Smooth muscle cell (in vitro differentiated cells): ENCODE measurements around the gene TMEM39B. TPM values are rescaled to one million over a fixed set of nuclear protein-coding genes. Genes with fewer than 3 reads are reported as not detected.

Experiments
- DNase-seq: peaks from one replicate; lab custom pipeline; 2025; ENCODE audit not compliant: unreplicated experiment; lab: John Stamatoyannopoulos, UW
- H2AFZ ChIP-seq: fragments of 200-600 bp; sonication (generic); 2 replicates; pipeline ENCODE4 v1.6.0; 2016; ENCODE audit warnings: antibody characterized with exemption, low read depth, mild to moderate bottlenecking
- H3F3A ChIP-seq: fragments of 200-600 bp; sonication (generic); 2 replicates; pipeline ENCODE4 v1.6.0; 2017; ENCODE audit warnings: antibody characterized with exemption, low read depth
- H3K27ac ChIP-seq: fragments of 200-600 bp; sonication (generic); 2 replicates; pipeline ENCODE4 v1.5.1; 2016; ENCODE audit warnings: low read depth, mild to moderate bottlenecking
- H3K27me3 ChIP-seq: fragments of 200-600 bp; sonication (generic); 2 replicates; pipeline ENCODE4 v1.6.1; 2016; ENCODE audit warnings: low read depth, mild to moderate bottlenecking
- H3K36me3 ChIP-seq: fragments of 200-600 bp; sonication (generic); 2 replicates; pipeline ENCODE4 v1.5.1; 2016; ENCODE audit warnings: low read depth
- H3K4me1 ChIP-seq: fragments of 200-600 bp; sonication (generic); 2 replicates; pipeline ENCODE4 v1.5.1; 2016; ENCODE audit warnings: low read depth
- H3K4me2 ChIP-seq: fragments of 200-600 bp; sonication (generic); 2 replicates; pipeline ENCODE4 v1.6.0; 2016; ENCODE audit warnings: mild to moderate bottlenecking
- H3K4me3 ChIP-seq: fragments of 200-600 bp; sonication (generic); 2 replicates; pipeline ENCODE4 v1.5.1; 2016; ENCODE audit warnings: mild to moderate bottlenecking
- H3K79me2 ChIP-seq: fragments of 200-600 bp; sonication (generic); 2 replicates; pipeline ENCODE4 v1.6.0; 2016; ENCODE audit warnings: low read depth, mild to moderate bottlenecking
- H3K9ac ChIP-seq: fragments of 200-600 bp; sonication (generic); 2 replicates; pipeline ENCODE4 v1.6.0; 2016; ENCODE audit warnings: low read depth
- H3K9me3 ChIP-seq: fragments of 200-600 bp; sonication (generic); replicated peaks from 2 replicates; pipeline ENCODE4 v1.5.1; 2016; ENCODE audit warnings: low read depth
- H4K20me1 ChIP-seq: fragments of 200-600 bp; sonication (generic); 2 replicates; pipeline ENCODE4 v1.6.0; 2016; ENCODE audit warnings: low read depth
- CTCF ChIP-seq: fragments of 200-600 bp; sonication (generic); IDR thresholded peaks from 2 replicates; pipeline ENCODE4 v1.5.1; 2017; ENCODE audit warnings: borderline replicate concordance, mild to moderate bottlenecking, antibody characterized with exemption; ENCODE audit not compliant: insufficient read depth, poor library complexity, severe bottlenecking
- WGBS: methylation state at CpG from one replicate; pipeline ENCODE4 v1.1.7; 2016; ENCODE audit warnings: low lambda C conversion rate; 5-methylcytosine and 5-hydroxymethylcytosine counted together
- polyA plus RNA-seq: library from polyadenylated mRNA; unstranded; fragments of >200 nt; fragmentation: Nextera tagmentation; extraction: Ambion mirVana; gene quantifications from 2 replicates; pipeline ENCODE4 v1.2.1, GENCODE V29; 2016
- total RNA-seq: library from RNA; depleted of rRNA; stranded (reverse); fragments of >200 nt; gene quantifications from 2 replicates; pipeline ENCODE4 v1.2.3, GENCODE V29; 2014

TMEM39B gene
- total and polyA plus RNA-seq, 2 experiments from 2014 or later, result 7.5 to 9.4 TPM

GRCh38 chr1:32106663-32107275 lies 34.0 kb downstream of the TMEM39B start:
- WGBS, result 90% methylated on average over 9 of the region's 9 CpGs
- no peak for TF ChIP-seq CTCF
- Histone ChIP-seq H3K4me3 (no peak overlapping the region), H3K79me2 (peaks cover 36% of the 10 kb centered on the region), H3K27ac (no peak overlapping the region), H3K9me3 (no peaks in the 10 kb centered on the region), H3K36me3 (no peaks in the 10 kb centered on the region), H3K9ac (no peak overlapping the region), H3F3A (no peaks in the 10 kb centered on the region), H2AFZ (peak overlapping the region; percentile 54), H3K4me2 (no peak overlapping the region), H3K27me3 (no peaks in the 10 kb centered on the region), H3K4me1 (peaks cover 3% of the 10 kb centered on the region), H4K20me1 (peaks cover 34% of the 10 kb centered on the region)
- DNase-seq, result no peak

GRCh38 chr1:32107742-32108661 lies 35.3 kb downstream of the TMEM39B start, which contains the start of gene KPNA6:
KPNA6 (plus strand) TSS chr1:32108056; CDS start chr1:32108131, 75 bp downstream.
- peak within 1 kb of the TSS; percentile 72 for H3K4me3 ChIP-seq
- peak; percentile 46 for DNase-seq
- H3K27ac ChIP-seq, result peak within 1 kb of the TSS; percentile 82
- H2AFZ ChIP-seq, result peak within 1 kb of the TSS; percentile 54
- H3K4me1 ChIP-seq, result peaks cover 3% of the 10 kb centered on the region
- H4K20me1 ChIP-seq, result peaks cover 47% of the 10 kb centered on the region
- under 1% methylated on average over 44 of the region's 45 CpGs for WGBS
- no peak for TF ChIP-seq CTCF
- peaks cover 48% of the 10 kb centered on the region for H3K79me2 ChIP-seq
- no peaks in the 10 kb centered on the region for H3K9me3 ChIP-seq
- H3F3A ChIP-seq, result no peaks in the 10 kb centered on the region
- H3K9ac ChIP-seq, result peak within 1 kb of the TSS; percentile 93
- H3K36me3 ChIP-seq, result no peaks in the 10 kb centered on the region
- peak within 1 kb of the TSS; percentile 92 for H3K4me2 ChIP-seq
- H3K27me3 ChIP-seq, result no peaks in the 10 kb centered on the region

- WGBS, result 78% methylated on average over 2 of the region's 2 CpGs
- H3K4me3 ChIP-seq, result no peak overlapping the region
- no peak for DNase-seq
- H3K27ac ChIP-seq, result no peak overlapping the region
- H3F3A ChIP-seq, result no peaks in the 10 kb centered on the region
- peaks cover 3% of the 10 kb centered on the region for H3K4me1 ChIP-seq
- peaks cover 78% of the 10 kb centered on the region for H4K20me1 ChIP-seq
- H3K79me2 ChIP-seq, result peaks cover 80% of the 10 kb centered on the region
- TF ChIP-seq CTCF, result no peak
- H3K36me3 ChIP-seq, result no peaks in the 10 kb centered on the region
- no peak overlapping the region for H3K9ac ChIP-seq
- no peaks in the 10 kb centered on the region for H3K9me3 ChIP-seq
- no peak overlapping the region for H3K4me2 ChIP-seq
- no peak overlapping the region for H2AFZ ChIP-seq
- H3K27me3 ChIP-seq, result no peaks in the 10 kb centered on the region
Observed at GRCh38 chr1:32111040-32111623, 38.4 kb downstream of the TMEM39B start.
